ENCODE measurements around the gene RBMS1. TPM values are rescaled to one million over a fixed set of nuclear protein-coding genes. Genes with fewer than 3 reads are reported as not detected.

Gene RBMS1
- total and polyA plus RNA-seq, 4 donors: 49.5 to 215 (median 76.3) TPM

- no peak overlapping the region for H3K27ac ChIP-seq (ENCODE audit: low read depth in 1 of 2, low read length in 1 of 2)
- no peak overlapping the region for H3K4me3 ChIP-seq
- no peaks in the 10 kb centered on the region for H3K9me3 ChIP-seq (ENCODE audit: control insufficient read depth in 4 of 4, insufficient read depth in 3 of 4, low read length in 3 of 4)
- no peaks in the 10 kb centered on the region for H3K27me3 ChIP-seq (ENCODE audit: control insufficient read depth in 3 of 3, insufficient read depth in 3 of 3, low read length in 2 of 3)
- DNase-seq: peak in 1 of 3 donors; percentile 34
- no peak for ATAC-seq (ENCODE audit: insufficient read depth, low FRiP score)
- TF ChIP-seq CTCF (IDR thresholded peaks at IDR 0.05; ENCODE audit: control extremely low read depth, extremely low read depth): no peak
- WGBS, 2 donors: 72 to 84% methylated on average over 4 of the region's 4 CpGs
- no peak overlapping the region for H3K9ac ChIP-seq (ENCODE audit: insufficient read depth in 1 of 2, low read length in 2 of 2)
- peaks cover 3 to 13% (median 7%) of the 10 kb centered on the region in 4 donors for H3K36me3 ChIP-seq (ENCODE audit: control insufficient read depth in 4 of 4, insufficient read depth in 4 of 4, low read length in 4 of 4)
- peaks cover 7 to 66% (median 40%) of the 10 kb centered on the region in 5 donors for H3K4me1 ChIP-seq (ENCODE audit: control insufficient read depth in 5 of 5, insufficient read depth in 5 of 5, low read length in 5 of 5)
These were observed 202.2 kb downstream of the RBMS1 start for GRCh38 chr2:160291382-160291781.

- Histone ChIP-seq H3K4me3 (no peak overlapping the region), H3K36me3 (ENCODE audit: control insufficient read depth in 4 of 4, insufficient read depth in 4 of 4, low read length in 4 of 4) (peaks cover 3 to 16% (median 8%) of the 10 kb centered on the region in 4 donors), H3K9ac (ENCODE audit: insufficient read depth in 1 of 2, low read length in 2 of 2) (no peak overlapping the region), H3K9me3 (ENCODE audit: control insufficient read depth in 4 of 4, insufficient read depth in 3 of 4, low read length in 3 of 4) (no peaks in the 10 kb centered on the region), H3K27ac (ENCODE audit: low read depth in 1 of 2, low read length in 1 of 2) (peak overlapping the region; percentile 23 to 65), H3K4me1 (ENCODE audit: control insufficient read depth in 5 of 5, insufficient read depth in 5 of 5, low read length in 5 of 5) (peaks cover 7 to 58% (median 40%) of the 10 kb centered on the region in 5 donors), H3K27me3 (ENCODE audit: control insufficient read depth in 3 of 3, insufficient read depth in 3 of 3, low read length in 2 of 3) (no peaks in the 10 kb centered on the region)
- 76 to 92% methylated on average over 3 of the region's 3 CpGs for WGBS, 2 donors
- no peak for TF ChIP-seq CTCF (IDR thresholded peaks at IDR 0.05; ENCODE audit: control extremely low read depth, extremely low read depth)
- no peak for DNase-seq
- no peak for ATAC-seq (ENCODE audit: insufficient read depth, low FRiP score)
These were observed 203.0 kb downstream of the RBMS1 start for GRCh38 chr2:160290598-160290997.

GRCh38 chr2:160289831-160290230 lies 203.8 kb downstream of the RBMS1 start:
- peak in 2 of 3 donors; percentile 44 to 52 for DNase-seq
- Histone ChIP-seq H3K4me3 (no peak overlapping the region), H3K9me3 (ENCODE audit: control insufficient read depth in 4 of 4, insufficient read depth in 3 of 4, low read length in 3 of 4) (no peaks in the 10 kb centered on the region), H3K36me3 (ENCODE audit: control insufficient read depth in 4 of 4, insufficient read depth in 4 of 4, low read length in 4 of 4) (peaks cover 5 to 19% (median 10%) of the 10 kb centered on the region in 4 donors), H3K27ac (ENCODE audit: low read depth in 1 of 2, low read length in 1 of 2) (no peak overlapping the region), H3K4me1 (ENCODE audit: control insufficient read depth in 5 of 5, insufficient read depth in 5 of 5, low read length in 5 of 5) (peaks cover 7 to 51% (median 33%) of the 10 kb centered on the region in 5 donors), H3K27me3 (ENCODE audit: control insufficient read depth in 3 of 3, insufficient read depth in 3 of 3, low read length in 2 of 3) (no peaks in the 10 kb centered on the region), H3K9ac (ENCODE audit: insufficient read depth in 1 of 2, low read length in 2 of 2) (no peak overlapping the region)
- no peak for ATAC-seq (ENCODE audit: insufficient read depth, low FRiP score)
- 58 to 75% methylated on average over 3 of the region's 3 CpGs for whole genome bisulfite sequencing, 2 donors
- TF ChIP-seq CTCF (IDR thresholded peaks at IDR 0.05; ENCODE audit: control extremely low read depth, extremely low read depth): no peak

- H3K9ac ChIP-seq (ENCODE audit: insufficient read depth in 1 of 2, low read length in 2 of 2): no peak overlapping the region
- no peaks in the 10 kb centered on the region for H3K27me3 ChIP-seq (ENCODE audit: control insufficient read depth in 3 of 3, insufficient read depth in 3 of 3, low read length in 2 of 3)
- ATAC-seq (ENCODE audit: insufficient read depth, low FRiP score) (no peak), DNase-seq (no peak)
- H3K4me1 ChIP-seq (ENCODE audit: control insufficient read depth in 5 of 5, insufficient read depth in 5 of 5, low read length in 5 of 5): peaks cover 6 to 44% (median 29%) of the 10 kb centered on the region in 5 donors
- H3K36me3 ChIP-seq (ENCODE audit: control insufficient read depth in 4 of 4, insufficient read depth in 4 of 4, low read length in 4 of 4): peaks cover 8 to 25% (median 13%) of the 10 kb centered on the region in 4 donors
- peak overlapping the region in 1 of 2 donors; percentile 50 for H3K27ac ChIP-seq (ENCODE audit: low read depth in 1 of 2, low read length in 1 of 2)
- WGBS, 2 donors: 18 to 42% methylated on average over 1 of the region's 1 CpG
- no peaks in the 10 kb centered on the region for H3K9me3 ChIP-seq (ENCODE audit: control insufficient read depth in 4 of 4, insufficient read depth in 3 of 4, low read length in 3 of 4)
- no peak overlapping the region for H3K4me3 ChIP-seq
- TF ChIP-seq CTCF (IDR thresholded peaks at IDR 0.05; ENCODE audit: control extremely low read depth, extremely low read depth): no peak
These were observed 204.5 kb downstream of the RBMS1 start for GRCh38 chr2:160289126-160289525.

Data from lung (tissue), 12 donors.